ENCODE measurements around the gene FAM3B. TPM values are rescaled to one million over a fixed set of nuclear protein-coding genes. Genes with fewer than 3 reads are reported as not detected.

FAM3B gene
- total and polyA plus RNA-seq, 9 of the 15 experiments (the other 6 are each of a cell fraction or from before 2014, with no cell fraction given) = 0.04 to 0.18 (median 0.12) TPM; not detected in 5

DNA sequence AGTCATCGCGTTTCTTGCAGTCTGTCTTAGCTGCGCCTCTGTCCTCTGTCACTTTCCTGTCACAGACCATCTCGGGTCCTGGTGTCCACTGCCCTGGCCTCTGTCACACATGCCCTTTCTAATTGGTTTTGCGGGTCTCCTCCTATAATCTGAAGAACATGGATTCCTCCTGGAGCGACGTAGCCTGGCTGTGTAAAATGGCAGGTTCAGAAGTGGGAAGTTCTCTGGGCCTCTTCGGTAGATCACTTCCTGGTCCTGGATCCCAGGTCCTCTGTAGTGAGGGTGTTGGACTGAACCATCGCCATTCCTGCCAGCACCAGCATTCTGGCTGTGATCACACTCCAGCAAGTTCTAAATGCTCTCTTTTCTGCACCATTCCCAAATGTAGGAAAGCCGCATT, 857 bp downstream of the FAM3B start:
- no peak overlapping the region for H3K4me2 ChIP-seq (ENCODE audit: insufficient read depth, low read length)
- TF ChIP-seq TCF7 (IDR thresholded peaks at IDR 0.05; ENCODE audit: borderline replicate concordance) (no peak), ELF1 (tag; IDR thresholded peaks at IDR 0.05) (0 out of 2 replicates have a peak, but pooled peaks have one; percentile 39), GTF2A2 (tag; IDR thresholded peaks at IDR 0.05) (no peak), SP2 (IDR thresholded peaks at IDR 0.05; ENCODE audit: extremely low read depth, low read depth, low read length, poor library complexity, severe bottlenecking) (no peak), HNRNPH1 (optimal IDR thresholded peaks at IDR 0.05; ENCODE audit: low read depth, low read length) (no peak), MXI1 (IDR thresholded peaks at IDR 0.05; ENCODE audit: low read depth, low read length) (no peak), MYC (IDR thresholded peaks at IDR 0.05; ENCODE audit: low read depth, low read length) (no peak), MYC (CRISPR knock-in tag; IDR thresholded peaks at IDR 0.05; ENCODE audit: borderline replicate concordance, low read depth) (no peak)
- no peak overlapping the region for H3K9ac ChIP-seq (ENCODE audit: insufficient read depth in 1 of 2, low read depth in 2 of 2, low read length in 2 of 2)
- H3K9me3 ChIP-seq (replicated peaks; ENCODE audit: control insufficient read depth, insufficient read depth, low read depth, low read length) = no peaks in the 10 kb centered on the region
- intact Hi-C loops (cut with micrococcal nuclease) (no loop called here), in situ Hi-C loops (cut with MboI) (no loop called here)
- CTCF ChIA-PET (ENCODE audit: low intra/inter-chr PET ratio) = no interaction called here
- H3K27ac ChIP-seq (ENCODE audit: extremely low read depth, low read depth, low read length) = no peak overlapping the region
- H3K27me3 ChIP-seq (ENCODE audit: control insufficient read depth in 2 of 2, insufficient read depth in 2 of 2, low read length in 2 of 2) = peaks cover 14 to 51% of the 10 kb centered on the region in 2 experiments; a peak in 3 of 5 replicates
- ATAC-seq (no peak), FAIRE-seq (no peak), DNase-seq (ENCODE audit: extremely low read depth in 1 of 4, low spot score in 3 of 4) (no peak)
- no peaks in the 10 kb centered on the region for H3K9me1 ChIP-seq (ENCODE audit: control insufficient read depth, insufficient read depth, low read length)
- no peak overlapping the region for H3K4me3 ChIP-seq
- H3K4me1 ChIP-seq (replicated peaks in 1 of 2; ENCODE audit: control insufficient read depth in 2 of 2, insufficient read depth in 2 of 2, low read length in 2 of 2) = peaks cover 0 to 5% of the 10 kb centered on the region in 2 experiments; a peak in 1 of 5 replicates
- POLR2A ChIA-PET = no interaction called here
- no peaks in the 10 kb centered on the region for H3K36me3 ChIP-seq (ENCODE audit: control insufficient read depth, insufficient read depth, low read length)
- no peaks in the 10 kb centered on the region for H3K79me2 ChIP-seq (ENCODE audit: control insufficient read depth, insufficient read depth, low read length)
- no TSS peak for BruUV-seq (replicated peaks)
- H2AFZ ChIP-seq (ENCODE audit: low read depth, low read length) = no peak overlapping the region
- 0 out of 2 replicates have a peak, but pooled peaks cover 5% of the 10 kb centered on the region for H4K20me1 ChIP-seq (replicated peaks; ENCODE audit: control insufficient read depth, insufficient read depth, low read length)
- 3% methylated on average over 10 of the region's 10 CpGs for WGBS (ENCODE audit: insufficient coverage, low coverage, missing lambda C conversion rate)
